DMS79 treated with DMSO at 0.1 percent for 48 hours (cell line): Measurements from ENCODE around the gene RSKR.
A peak's percentile ranks its signal among the peaks of the same experiment; 100 is the strongest.
"Not testable (repeated sequence)": the region's sequence is repeated elsewhere in the genome, so short reads cannot be mapped to it uniquely, and the experiment has no call there.

Experiments
- DNase-seq: peaks from one replicate; lab custom pipeline; 2025; lab: John Stamatoyannopoulos, UW

Gene RSKR

GRCh38 chr17:28577466-28577824 is 36.5 kb downstream of the RSKR start:
- no peak for DNase-seq

- DNase-seq, result no peak
Measured at GRCh38 chr17:28576758-28577465, 37.1 kb downstream of the RSKR start, which contains the start of gene ALDOC. ALDOC (minus strand) TSS chr17:28576895; CDS start chr17:28575532, 1,363 bp downstream.

GRCh38 chr17:28576016-28576415 is 38.0 kb downstream of the RSKR start:
- DNase-seq, result not testable (repeated sequence)

- DNase-seq, result no peak
Measured at GRCh38 chr17:28575126-28575795, 38.7 kb downstream of the RSKR start.

GRCh38 chr17:28574526-28574925 is 39.5 kb downstream of the RSKR start:
- no peak for DNase-seq

GRCh38 chr17:28573966-28574480 is 40.0 kb downstream of the RSKR start:
- no peak for DNase-seq

GRCh38 chr17:28573521-28573920 is 40.5 kb downstream of the RSKR start:
- DNase-seq, result no peak

- no peak for DNase-seq
Measured at GRCh38 chr17:28573040-28573380, 41.0 kb downstream of the RSKR start.

- DNase-seq, result no peak
Measured at GRCh38 chr17:28572259-28573039, 41.5 kb downstream of the RSKR start.

- peak; percentile 91 for DNase-seq
Measured at GRCh38 chr17:28571361-28572122, 42.4 kb downstream of the RSKR start, which contains the start of gene PIGS. PIGS (minus strand) TSS chr17:28571524; CDS start chr17:28571496, 28 bp downstream.

GRCh38 chr17:28570716-28571360 is 43.1 kb downstream of the RSKR start:
- DNase-seq, result peak; percentile 21

GRCh38 chr17:28569446-28569845 is 44.5 kb downstream of the RSKR start:
- DNase-seq, result no peak

- DNase-seq, result no peak
Measured at GRCh38 chr17:28567604-28568003, 46.4 kb downstream of the RSKR start.

GRCh38 chr17:28563475-28563874 is 50.5 kb downstream of the RSKR start:
- DNase-seq, result no peak
